Heart left ventricle (tissue), 16 donors: Measurements from ENCODE around the gene SLC38A7. TPM values are rescaled to one million over a fixed set of nuclear protein-coding genes. Genes with fewer than 3 reads are reported as not detected.

Source experiments
- ATAC-seq, 4 donors: fragments of 200-7000 bp; cut with Tn5 transposase; one replicate each; pipeline ENCODE4 v1.9.1; 2020 to 2022; ENCODE audit warnings: moderate library complexity in 4 of 4, mild to moderate bottlenecking in 3 of 4, moderate number of reproducible peaks in 1 of 4
- DNase-seq, 5 donors: peaks; one replicate each; pipeline ENCODE4 v3.0.0-alpha.2; 2020
- H3K27ac ChIP-seq, 12 donors: fragments of 200-600 bp; sonication (generic) in 4 of 12; one replicate each; pipeline versions ENCODE4 v1.5.0 to v1.8.0; 2016 to 2022; ENCODE audit warnings: mild to moderate bottlenecking in 2 of 12
- H3K27me3 ChIP-seq, 9 donors: fragments of 200-600 bp; sonication (generic) in 2 of 9; one replicate each; pipeline versions ENCODE4 v1.5.1 to v1.8.0; 2016 to 2022; ENCODE audit warnings: mild to moderate bottlenecking in 3 of 9
- H3K36me3 ChIP-seq, 9 donors: fragments of 200-600 bp; sonication (generic) in 2 of 9; one replicate each; pipeline versions ENCODE4 v1.5.0 to v1.8.0; 2018 to 2022; ENCODE audit warnings: mild to moderate bottlenecking in 2 of 9
- H3K4me1 ChIP-seq, 12 donors: fragments of 200-600 bp; sonication (generic) in 4 of 12; one replicate each; pipeline versions ENCODE4 v1.5.0 to v1.8.0; 2016 to 2022; ENCODE audit warnings: mild to moderate bottlenecking in 3 of 12
- H3K4me3 ChIP-seq, 12 donors: fragments of 200-600 bp; sonication (generic) in 4 of 12; one replicate each; pipeline versions ENCODE4 v1.5.0 to v1.8.0; 2017 to 2022; ENCODE audit warnings: mild to moderate bottlenecking in 9 of 12, moderate library complexity in 4 of 12
- H3K9me3 ChIP-seq, 12 donors: fragments of 200-600 bp; sonication (generic) in 4 of 12; one replicate each; pipeline versions ENCODE4 v1.5.0 to v1.8.0; 2016 to 2022; ENCODE audit warnings: mild to moderate bottlenecking in 1 of 12
- CTCF ChIP-seq, 12 donors: fragments of 200-600 bp; sonication (generic) in 4 of 12; IDR thresholded peaks; one replicate each; pipeline versions ENCODE4 v1.5.0 to v1.8.0; 2018 to 2022; ENCODE audit warnings: antibody characterized with exemption in 12 of 12, mild to moderate bottlenecking in 5 of 12
- POLR2A ChIP-seq, 2 donors: fragments of 450-650 bp; IDR thresholded peaks; one replicate each; pipeline ENCODE4 v1.6.1; 2017; ENCODE audit warnings: antibody characterized with exemption in 2 of 2, mild to moderate bottlenecking in 2 of 2, moderate library complexity in 2 of 2
- WGBS, 4 donors: extraction: QIAGEN DNeasy Blood & Tissue Kit in 2 of 4; methylation state at CpG; one replicate each; pipeline versions ENCODE4 v1.1.5 to v1.1.7; 2013 to 2018; 5-methylcytosine and 5-hydroxymethylcytosine counted together
- intact Hi-C, 10 donors: fragments of 100-400 bp; cut with DNase I; formaldehyde crosslinking; loops; one replicate each; pipeline versions ENCODE4 v1.11.1 to v1.14.2; 2022
- polyA plus RNA-seq, 2 donors: library from polyadenylated mRNA; stranded (reverse); fragments of 200-250 nt; gene quantifications; one replicate each; pipeline ENCODE4 v1.2.3, GENCODE V29; 2013
- total RNA-seq, 9 donors: library from RNA; depleted of rRNA in 2 of 9; stranded (reverse); fragments of >200 nt in 2 of 9; fragmentation: NEBNext Ultra II Directional in 3 of 9; extraction: Animal tissue kit (Norgen Biotek cat#: 25700) in 3 of 9; gene quantifications; one replicate each; pipeline versions ENCODE4 v1.1.0 to v1.2.4, GENCODE V29; 2016 to 2023
- donor health status: ischemic (EF 13 %, LVEDD 7.1; RV severe dilation, severe dysfunction).
- donor health status: healthy with polysubstance abuse.
- donor health status: DM: no; HTN: yes; CAD: no.
- donor health status: DM: no; HTN: no; CAD: no.
- donor health status: ischemic (EF 25% LVEDD 6.9; RV normal size, moderate dysfunction).
- donor health status: ischemic (EF 25% LVEDD 5.7; RV mildly dilated, moderate dysfunction).
- donor health status: healthy.
- donor health status: DM: yes; HTN: yes; CAD: no.
- donor health status: ischemic (EF 35%, LVEDD 5.7; RV mildly dilated, moderate dysfunction).
- donor health status: nonischemic (EF 11% LVEDD 7.7; RV severe dilation, severe dysfunction).
- donor health status: DM: yes; HTN: yes; CAD: no.
- donor health status: PGD.
- donor health status: ischemic (EF 29% LVEDD 5.4; RV normal size, mild dysfunction).
- donor health status: nonischemic (EF 23%, LVEDD 6.1; RV moderate dilation, normal function).

SLC38A7 gene
- total and polyA plus RNA-seq, 11 donors, result 18.4 to 38.8 (median 30.4) TPM

- DNase-seq (peak in 4 of 5 donors; percentile 43 to 72 (median 58)), ATAC-seq (peak; percentile 70 to 80 (median 77))
- intact Hi-C loops, result loop anchor here in 9 of 10 donors (1.0 to 5.0 kb wide), 4 partner anchors 74 to 79 kb away; no protein-coding TSS in a partner anchor
- peaks cover 0 to 22% (median 9%) of the 10 kb centered on the region in 12 donors for H3K4me1 ChIP-seq
- H3K9me3 ChIP-seq, result no peaks in the 10 kb centered on the region
- no peak overlapping the region for H3K27ac ChIP-seq
- H3K36me3 ChIP-seq, result peaks cover 0 to 74% (median 60%) of the 10 kb centered on the region in 9 donors
- TF ChIP-seq CTCF (IDR thresholded peaks at IDR 0.05) (peak in 11 of 12 donors; percentile 13 to 62 (median 51)), POLR2A (IDR thresholded peaks at IDR 0.05) (no peak)
- 53 to 63% (median 57%) methylated on average over 2 to 3 of the region's 3 CpGs for WGBS, 4 donors
- H3K27me3 ChIP-seq, result no peaks in the 10 kb centered on the region
- no peak overlapping the region for H3K4me3 ChIP-seq
These were observed 5.9 kb downstream of the SLC38A7 start for GRCh38 chr16:58678716-58679115.

- 98 to 100% (median 100%) methylated on average over 4 of the region's 4 CpGs for WGBS, 4 donors
- H3K27ac ChIP-seq, result no peak overlapping the region
- H3K9me3 ChIP-seq, result no peaks in the 10 kb centered on the region
- ATAC-seq (peak in 2 of 4 donors; percentile 1 to 3), DNase-seq (peak in 1 of 5 donors; percentile 12)
- intact Hi-C loops, result loop anchor here in 8 of 10 donors (1.0 to 5.0 kb wide), 4 partner anchors 74 to 79 kb away; no protein-coding TSS in a partner anchor
- H3K4me3 ChIP-seq, result no peak overlapping the region
- TF ChIP-seq CTCF (IDR thresholded peaks at IDR 0.05) (no peak), POLR2A (IDR thresholded peaks at IDR 0.05) (no peak)
- H3K27me3 ChIP-seq, result no peaks in the 10 kb centered on the region
- peaks cover 0 to 77% (median 63%) of the 10 kb centered on the region in 9 donors for H3K36me3 ChIP-seq
- peaks cover 0 to 18% (median 6%) of the 10 kb centered on the region in 12 donors for H3K4me1 ChIP-seq
These were observed 6.3 kb downstream of the SLC38A7 start for GRCh38 chr16:58678269-58678668.

DNA sequence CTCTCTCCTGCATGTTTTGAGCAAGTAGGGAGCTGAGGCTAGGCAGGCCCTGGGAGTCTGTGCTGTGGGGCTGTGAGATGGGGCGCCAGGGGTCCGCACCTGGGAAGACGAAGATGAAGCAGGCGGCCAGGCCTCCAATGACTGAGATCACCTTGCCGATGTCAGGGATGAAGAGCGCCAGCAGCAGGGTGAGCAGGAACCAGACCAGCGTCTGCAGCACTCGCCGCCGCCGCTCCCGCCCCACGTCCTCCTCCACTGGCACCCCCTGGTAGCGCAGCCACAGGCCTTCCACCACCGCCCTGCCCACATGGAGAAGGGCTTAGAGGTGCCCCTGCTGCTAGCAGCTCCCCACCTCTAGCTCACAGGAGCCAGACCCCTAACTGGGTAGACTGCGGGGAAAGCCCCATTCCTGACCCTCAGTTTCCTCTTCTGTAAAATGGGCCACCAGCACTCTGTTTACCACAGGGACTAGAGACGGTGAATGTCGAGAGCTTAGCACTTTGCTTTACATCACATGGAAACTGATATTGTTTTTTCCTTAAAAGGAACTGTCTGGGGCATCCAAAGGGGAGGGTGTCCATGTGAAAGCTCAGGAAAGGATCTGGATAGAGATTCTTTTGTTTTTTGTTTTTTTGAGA lies 13.5 kb downstream of the SLC38A7 start:
- ATAC-seq, result no peak
- no peaks in the 10 kb centered on the region for H3K9me3 ChIP-seq
- no peak overlapping the region for H3K27ac ChIP-seq
- peaks cover 0 to 98% (median 68%) of the 10 kb centered on the region in 9 donors for H3K36me3 ChIP-seq
- H3K27me3 ChIP-seq, result no peaks in the 10 kb centered on the region
- WGBS, 4 donors, result 92 to 96% (median 94%) methylated on average over 18 of the region's 18 CpGs
- TF ChIP-seq CTCF (IDR thresholded peaks at IDR 0.05) (no peak), POLR2A (IDR thresholded peaks at IDR 0.05) (no peak)
- H3K4me3 ChIP-seq, result no peak overlapping the region
- peaks cover 0 to 4% (median 0%) of the 10 kb centered on the region in 12 donors for H3K4me1 ChIP-seq
- DNase-seq, result no peak
- intact Hi-C loops, result no loop called here

DNA sequence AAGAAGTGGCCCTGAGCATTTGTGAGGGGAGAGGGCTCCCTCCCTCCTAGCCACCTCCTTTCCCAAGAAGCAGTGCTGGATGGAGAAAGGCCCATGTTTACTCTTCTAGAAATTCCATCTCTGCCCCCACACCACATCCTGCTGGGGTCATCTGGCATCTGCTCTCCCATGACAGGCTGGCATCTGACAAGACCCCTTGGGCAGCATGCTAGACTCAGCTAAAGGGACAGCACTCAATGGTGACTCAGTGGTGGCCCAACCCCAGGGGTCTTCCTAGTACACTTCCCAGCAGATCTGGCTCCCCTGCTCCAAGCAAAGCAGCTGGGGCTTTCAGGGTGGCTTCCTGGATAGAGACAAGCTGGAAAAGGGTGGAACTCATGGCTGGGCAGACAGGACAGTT lies 14.4 kb downstream of the SLC38A7 start:
- peaks cover 0 to 89% (median 65%) of the 10 kb centered on the region in 9 donors for H3K36me3 ChIP-seq
- H3K27me3 ChIP-seq, result no peaks in the 10 kb centered on the region
- TF ChIP-seq CTCF (IDR thresholded peaks at IDR 0.05) (no peak), POLR2A (IDR thresholded peaks at IDR 0.05) (no peak)
- intact Hi-C loops, result no loop called here
- no peak overlapping the region for H3K4me3 ChIP-seq
- H3K9me3 ChIP-seq, result no peaks in the 10 kb centered on the region
- ATAC-seq (no peak), DNase-seq (no peak)
- H3K4me1 ChIP-seq, result peaks cover 0 to 4% (median 0%) of the 10 kb centered on the region in 12 donors
- no peak overlapping the region for H3K27ac ChIP-seq
